GM18861 (cell line): ENCODE results near the gene QRFP.
"Not testable (repeated sequence)": the region's sequence is repeated elsewhere in the genome, so short reads cannot be mapped to it uniquely, and the experiment has no call there.

Experiments
- ATAC-seq: cut with Tn5 transposase; IDR thresholded peaks from one replicate; pipeline ENCODE4 v1.9.1; 2021; ENCODE audit not compliant: unreplicated experiment

QRFP gene

GRCh38 chr9:130854092-130854491 is 42.5 kb downstream of the QRFP start:
- no peak for ATAC-seq

DNA sequence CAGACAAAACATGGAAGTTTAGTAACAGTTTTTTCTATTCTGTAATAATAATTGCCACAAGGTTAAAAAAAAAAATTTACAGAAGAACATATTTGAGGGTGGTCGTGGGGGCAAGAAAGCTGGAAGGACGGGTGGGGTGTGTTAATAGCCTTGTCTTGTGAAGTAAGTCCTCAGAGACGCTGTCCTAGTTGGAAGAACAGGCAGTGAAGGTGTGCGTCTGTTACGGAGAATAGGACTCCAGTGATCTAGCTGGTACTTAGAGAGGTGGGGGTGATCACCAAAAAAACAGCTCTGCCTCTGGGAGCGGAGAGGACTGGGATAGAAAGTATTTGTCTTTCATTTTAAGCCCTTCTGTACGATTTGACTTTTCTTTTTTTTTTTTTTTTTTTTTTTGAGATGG is 43.8 kb downstream of the QRFP start:
- ATAC-seq: no peak

DNA sequence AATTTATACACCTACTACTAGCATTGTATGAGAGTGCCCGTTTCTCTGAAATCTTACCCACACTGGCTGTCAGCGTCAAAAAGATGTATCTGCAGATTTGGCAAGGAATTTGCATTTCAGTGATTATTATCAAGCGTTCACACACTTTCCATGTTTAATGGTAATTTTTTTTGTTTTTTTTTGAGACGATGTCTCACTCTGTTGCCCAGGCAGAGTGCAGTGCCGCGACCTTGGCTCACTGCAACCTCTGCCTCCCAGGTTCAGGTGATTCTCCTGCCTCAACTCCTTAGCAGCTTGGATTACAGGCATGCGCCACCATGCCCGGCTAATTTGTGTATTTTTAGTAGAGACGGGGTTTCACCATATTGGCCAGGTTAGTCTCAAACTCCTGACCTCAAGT is 47.3 kb downstream of the QRFP start:
- ATAC-seq: no peak

DNA sequence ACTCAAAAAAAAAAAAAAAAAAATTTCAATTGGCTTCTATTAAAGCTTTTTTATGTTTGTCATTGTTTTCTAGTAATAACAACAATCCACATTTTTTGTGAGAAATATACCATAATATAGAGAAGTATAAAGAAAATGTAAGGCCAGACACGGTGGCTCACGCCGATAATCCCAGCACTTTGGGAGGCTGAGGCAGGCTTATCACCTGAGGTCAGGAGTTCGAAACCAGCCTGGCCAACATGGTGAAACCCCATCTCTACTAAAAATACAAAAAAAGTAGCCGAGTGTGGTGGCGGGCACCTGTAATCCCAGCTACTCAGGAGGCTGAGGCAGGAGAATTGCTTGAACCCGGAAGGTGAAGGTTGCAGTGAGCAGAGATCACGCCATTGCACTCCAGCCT is 48.1 kb downstream of the QRFP start:
- not testable (repeated sequence) for ATAC-seq

DNA sequence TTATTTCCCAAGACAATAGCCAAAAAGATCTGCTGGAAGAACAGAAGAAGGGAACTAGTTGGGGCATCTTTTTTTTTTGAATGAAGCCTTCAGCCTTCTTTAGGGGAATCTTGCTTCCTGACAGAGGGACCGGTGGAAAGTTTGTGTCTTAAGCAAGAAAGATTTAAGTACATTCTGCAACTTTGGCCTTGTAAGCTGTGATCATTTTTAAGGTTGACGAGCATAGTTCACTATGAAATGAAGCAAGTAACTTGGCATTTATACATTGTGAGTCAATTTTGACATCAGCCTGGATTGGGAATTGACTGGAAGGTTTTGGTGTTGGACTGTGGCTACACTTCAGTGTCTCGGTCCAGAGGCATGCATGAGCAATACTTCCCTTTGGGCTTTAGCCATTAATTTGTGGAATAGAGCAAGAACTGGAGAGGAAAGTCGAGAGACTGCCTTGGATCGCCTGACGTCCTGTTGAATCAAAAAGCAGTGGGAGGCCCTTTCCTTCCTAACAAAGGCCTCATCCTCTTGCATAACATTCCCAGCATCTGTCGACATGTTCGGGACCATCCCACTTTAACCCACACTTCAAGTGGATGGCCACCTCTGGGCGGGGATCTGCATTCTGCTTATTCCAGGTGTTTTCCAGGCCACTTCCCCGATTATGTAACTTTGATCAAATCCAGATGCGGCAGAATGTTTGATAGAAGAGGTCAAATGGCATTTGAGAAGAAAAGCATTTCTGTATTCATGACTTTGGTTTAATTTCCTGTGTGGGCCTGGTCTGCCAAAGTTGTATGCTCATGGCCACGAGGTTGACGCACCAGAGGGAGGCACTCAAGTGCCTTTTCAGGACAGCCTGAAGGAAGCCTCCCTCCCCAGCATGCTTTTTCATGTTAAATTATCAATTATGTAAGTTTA is 49.0 kb downstream of the QRFP start:
- ATAC-seq: no peak

GRCh38 chr9:130846487-130847305 is 49.9 kb downstream of the QRFP start:
- ATAC-seq: no peak

- no peak for ATAC-seq
These were observed 50.6 kb downstream of the QRFP start for GRCh38 chr9:130845901-130846481.

DNA sequence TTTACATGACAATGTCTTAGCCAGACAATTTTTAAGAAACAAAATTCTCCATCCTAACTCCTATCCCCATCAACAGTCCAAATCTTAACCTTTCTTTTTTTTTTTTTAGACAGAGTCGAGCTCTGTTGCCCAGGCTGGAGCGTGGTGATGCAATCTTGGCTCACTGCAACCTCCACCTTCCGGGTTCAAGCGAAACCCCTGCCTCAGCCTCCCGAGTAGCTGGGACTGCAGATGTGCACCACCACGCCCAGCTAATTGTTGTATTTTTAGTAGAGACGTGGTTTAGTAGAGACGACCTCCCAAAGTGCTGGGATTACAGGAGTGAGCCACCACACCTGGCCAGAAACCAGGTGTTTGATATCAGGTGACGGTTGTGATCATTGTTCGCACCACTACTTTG is 51.4 kb downstream of the QRFP start:
- no peak for ATAC-seq

DNA sequence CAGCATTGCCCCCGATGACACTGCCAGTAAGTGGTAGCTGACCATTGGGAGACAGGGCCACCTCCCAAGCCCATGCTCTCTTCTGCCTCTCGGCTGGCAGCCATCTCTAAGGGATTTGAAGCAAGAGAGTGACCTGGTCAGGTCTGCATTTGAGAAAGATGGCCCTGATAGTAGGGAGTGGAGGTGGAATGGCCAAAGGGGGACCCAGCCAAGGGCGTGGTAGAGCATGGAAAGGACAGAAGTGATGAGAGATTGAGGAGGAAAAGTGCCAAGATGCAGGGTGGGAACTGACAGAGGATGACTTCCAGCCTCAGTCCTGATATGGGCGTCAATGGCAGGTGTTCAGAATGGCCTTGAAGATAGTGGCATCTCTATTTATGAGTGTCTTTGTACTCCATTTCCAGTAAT is 52.6 kb downstream of the QRFP start:
- ATAC-seq: no peak

DNA sequence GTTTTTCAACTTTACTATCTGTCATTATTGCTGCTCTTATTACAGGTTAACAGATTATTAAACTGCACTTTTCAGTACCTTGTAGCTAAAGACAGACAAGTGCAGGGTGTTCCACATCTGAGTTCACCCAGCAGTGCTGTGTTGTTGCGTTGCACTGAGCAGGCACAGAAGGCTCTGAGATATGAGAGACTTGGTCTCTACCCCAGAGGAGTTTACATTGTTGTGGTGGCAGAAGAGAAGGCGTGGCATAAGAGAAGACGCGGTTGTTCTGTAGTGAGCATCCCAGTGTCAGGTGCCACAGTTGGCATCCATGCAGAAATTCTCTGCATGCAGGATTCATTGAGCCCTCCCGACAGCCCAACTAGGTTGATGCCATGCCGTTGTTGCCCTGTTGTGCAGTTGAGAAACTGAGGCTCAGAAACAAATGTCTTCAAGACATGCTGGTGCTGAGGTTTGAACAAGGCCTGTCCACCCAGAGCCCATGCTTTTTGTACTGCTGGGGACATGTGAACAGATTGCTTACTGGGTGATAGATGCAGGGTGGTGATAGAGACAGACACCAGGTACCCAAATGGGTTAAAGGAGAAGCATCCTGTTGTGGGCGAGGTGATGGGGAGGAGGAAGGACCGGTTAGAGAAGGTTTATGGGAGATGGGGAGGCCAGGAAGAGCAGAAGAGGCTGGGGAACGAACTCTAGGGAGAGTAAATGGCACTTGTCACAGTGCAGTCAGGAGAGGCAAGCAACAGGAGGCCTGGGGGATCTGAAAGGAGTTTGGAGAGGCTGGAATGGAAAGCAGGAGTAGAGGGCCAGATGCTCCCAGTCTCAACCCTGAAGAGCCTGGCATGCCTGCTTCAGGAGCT is 53.3 kb downstream of the QRFP start:
- no peak for ATAC-seq
